Thoracic aorta (tissue), 2 donors: Measurements from ENCODE around the gene PHF2. TPM values are rescaled to one million over a fixed set of nuclear protein-coding genes. Genes with fewer than 3 reads are reported as not detected.

Experiments used
- ATAC-seq: fragments of 150-250 bp; one replicate; pipeline ENCODE4 v1.8.0; 2017; ENCODE audit warnings: low read depth; ENCODE audit not compliant: insufficient number of reproducible peaks, low FRiP score
- DNase-seq: peaks from one replicate; pipeline ENCODE4 v3.0.0-alpha.2; 2020; ENCODE audit warnings: low spot score
- H3K27ac ChIP-seq, 2 donors: fragments of 200-600 bp; sonication (generic); 1 replicate in 1 of 2; 2 replicates in 1 of 2; pipeline ENCODE4 v1.5.1; 2016; ENCODE audit warnings: mild to moderate bottlenecking in 2 of 2, moderate library complexity in 2 of 2
- H3K27me3 ChIP-seq: fragments of 200-600 bp; sonication (generic); replicated peaks from 2 replicates; pipeline ENCODE4 v1.6.0; 2016; ENCODE audit warnings: mild to moderate bottlenecking; ENCODE audit not compliant: insufficient read depth
- H3K36me3 ChIP-seq: fragments of 200-600 bp; sonication (generic); one replicate; pipeline ENCODE4 v1.5.1; 2016
- H3K4me1 ChIP-seq, 2 donors: fragments of 200-600 bp; sonication (generic); 1 replicate in 1 of 2; 2 replicates in 1 of 2; pipeline versions ENCODE4 v1.5.1 to v1.6.0; 2016; ENCODE audit warnings: low read depth in 2 of 2, mild to moderate bottlenecking in 1 of 2; ENCODE audit not compliant: control insufficient read depth in 1 of 2
- H3K4me3 ChIP-seq: fragments of 200-600 bp; sonication (generic); 2 replicates; pipeline ENCODE4 v1.5.1; 2016; ENCODE audit warnings: mild to moderate bottlenecking
- H3K9me3 ChIP-seq: fragments of 200-600 bp; sonication (generic); 2 replicates; pipeline ENCODE4 v1.5.1; 2016
- total RNA-seq, 2 donors: library from RNA; depleted of rRNA; stranded (reverse); fragments of >200 nt; gene quantifications; one replicate each; pipeline versions ENCODE4 v1.1.0 to v1.2.3, GENCODE V29; 2016
- TF ChIP-seq, protein P1 (sequence below): fragments of 200-600 bp; sonication (generic); IDR thresholded peaks from one replicate; pipeline ENCODE4 v1.5.1; 2019; ENCODE audit warnings: antibody characterized with exemption

PHF2 gene
- total RNA-seq, 2 donors from 2014 or later: 29.9 to 36.6 TPM

GRCh38 chr9:93655621-93656425, 79.4 kb downstream of the PHF2 start:
- DNase-seq (no peak), ATAC-seq (no peak)
- TF ChIP-seq, protein P1, sequence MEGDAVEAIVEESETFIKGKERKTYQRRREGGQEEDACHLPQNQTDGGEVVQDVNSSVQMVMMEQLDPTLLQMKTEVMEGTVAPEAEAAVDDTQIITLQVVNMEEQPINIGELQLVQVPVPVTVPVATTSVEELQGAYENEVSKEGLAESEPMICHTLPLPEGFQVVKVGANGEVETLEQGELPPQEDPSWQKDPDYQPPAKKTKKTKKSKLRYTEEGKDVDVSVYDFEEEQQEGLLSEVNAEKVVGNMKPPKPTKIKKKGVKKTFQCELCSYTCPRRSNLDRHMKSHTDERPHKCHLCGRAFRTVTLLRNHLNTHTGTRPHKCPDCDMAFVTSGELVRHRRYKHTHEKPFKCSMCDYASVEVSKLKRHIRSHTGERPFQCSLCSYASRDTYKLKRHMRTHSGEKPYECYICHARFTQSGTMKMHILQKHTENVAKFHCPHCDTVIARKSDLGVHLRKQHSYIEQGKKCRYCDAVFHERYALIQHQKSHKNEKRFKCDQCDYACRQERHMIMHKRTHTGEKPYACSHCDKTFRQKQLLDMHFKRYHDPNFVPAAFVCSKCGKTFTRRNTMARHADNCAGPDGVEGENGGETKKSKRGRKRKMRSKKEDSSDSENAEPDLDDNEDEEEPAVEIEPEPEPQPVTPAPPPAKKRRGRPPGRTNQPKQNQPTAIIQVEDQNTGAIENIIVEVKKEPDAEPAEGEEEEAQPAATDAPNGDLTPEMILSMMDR: no peak
- Histone ChIP-seq H3K36me3 (peaks cover 68% of the 10 kb centered on the region), H3K4me1 (no peaks in the 10 kb centered on the region), H3K4me3 (no peak overlapping the region), H3K27me3 (no peaks in the 10 kb centered on the region), H3K27ac (no peak overlapping the region), H3K9me3 (no peaks in the 10 kb centered on the region)

DNA sequence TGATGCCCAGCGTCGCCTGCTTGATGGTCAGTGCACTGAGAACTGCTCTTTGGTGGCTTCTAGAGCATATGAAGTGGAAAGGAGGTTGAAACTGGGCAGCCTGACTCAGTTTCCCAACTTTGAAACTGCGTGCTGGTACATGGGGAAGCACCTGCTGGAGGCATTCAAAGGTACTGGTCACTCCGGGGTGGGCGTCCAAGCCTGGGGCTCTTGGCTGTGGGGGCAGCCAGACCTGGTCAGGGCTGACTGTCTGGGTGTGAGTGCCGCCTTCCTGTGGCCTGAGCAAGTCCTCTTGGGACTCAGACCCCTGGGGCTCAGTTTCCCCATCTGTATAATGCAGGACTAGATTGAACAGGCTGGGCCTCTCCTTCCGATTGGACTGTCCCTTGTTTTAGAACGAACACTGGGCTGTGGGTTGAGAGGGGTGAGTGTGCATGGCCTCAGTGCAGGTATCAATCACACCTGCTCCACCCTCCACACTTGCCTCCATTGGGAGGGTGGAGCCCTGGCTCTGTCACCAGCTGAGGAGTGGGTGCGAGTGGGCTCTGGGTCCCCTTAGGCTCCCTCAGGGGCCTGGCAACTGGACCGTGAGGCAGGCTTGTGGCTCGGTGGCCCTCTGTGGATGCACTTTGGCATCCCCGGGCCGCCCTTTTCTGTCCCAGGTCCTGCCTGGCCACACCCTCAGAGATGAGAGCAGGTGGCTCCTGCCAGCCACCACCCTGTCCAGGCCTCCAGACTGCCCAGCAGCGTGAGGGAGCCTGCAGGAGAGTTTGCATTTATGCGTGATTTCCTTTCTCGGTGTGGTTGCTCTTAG, 80.2 kb downstream of the PHF2 start:
- H3K4me3 ChIP-seq: no peak overlapping the region
- peaks cover 65% of the 10 kb centered on the region for H3K36me3 ChIP-seq
- no peaks in the 10 kb centered on the region for H3K4me1 ChIP-seq
- DNase-seq (no peak), ATAC-seq (no peak)
- no peak overlapping the region for H3K27ac ChIP-seq
- TF ChIP-seq, protein P1: no peak
- H3K27me3 ChIP-seq: no peaks in the 10 kb centered on the region
- no peaks in the 10 kb centered on the region for H3K9me3 ChIP-seq

DNA sequence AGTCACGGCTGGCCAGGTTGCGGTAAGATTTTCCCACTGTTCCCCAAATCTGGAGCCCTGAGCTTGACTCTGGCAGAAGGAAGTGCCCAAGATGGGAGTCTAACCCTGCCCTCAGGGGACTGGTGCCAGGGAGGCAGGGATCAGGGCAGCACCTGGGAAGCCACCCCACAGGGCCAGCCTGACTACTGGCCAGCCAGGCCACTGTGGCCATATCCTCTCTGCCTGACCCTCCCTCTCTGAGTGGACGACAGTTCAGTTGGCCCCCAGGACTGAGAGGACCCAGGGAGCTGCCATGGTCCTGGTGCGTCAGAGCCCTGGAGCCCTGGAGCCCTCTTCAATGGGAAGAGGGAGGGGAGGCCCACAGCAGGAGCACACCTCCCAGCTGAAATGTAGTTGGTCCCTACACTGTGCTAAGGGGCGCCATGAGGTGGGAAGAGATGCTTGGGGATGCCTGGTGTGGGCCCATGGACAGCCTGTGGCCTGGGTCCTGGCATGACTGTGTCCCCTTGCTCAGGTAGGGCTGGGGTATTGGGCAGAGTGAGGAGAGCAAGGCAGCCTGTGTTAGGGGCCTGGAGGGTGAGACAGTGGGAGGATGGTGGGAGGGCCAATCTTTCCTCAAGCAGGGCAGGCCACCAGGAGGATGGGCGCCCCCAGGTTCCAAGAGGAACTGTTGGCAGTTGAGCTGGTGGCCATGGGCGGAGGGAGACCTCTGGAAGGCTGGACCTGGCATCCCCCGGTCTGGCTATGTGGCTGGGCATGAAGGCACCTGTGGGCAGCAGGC, 81.1 kb downstream of the PHF2 start:
- Histone ChIP-seq H3K4me1 (no peaks in the 10 kb centered on the region), H3K27ac (no peak overlapping the region), H3K9me3 (no peaks in the 10 kb centered on the region), H3K36me3 (peaks cover 64% of the 10 kb centered on the region), H3K4me3 (no peak overlapping the region), H3K27me3 (no peaks in the 10 kb centered on the region)
- no peak for ATAC-seq
- no peak for DNase-seq
- TF ChIP-seq, protein P1: no peak

DNA sequence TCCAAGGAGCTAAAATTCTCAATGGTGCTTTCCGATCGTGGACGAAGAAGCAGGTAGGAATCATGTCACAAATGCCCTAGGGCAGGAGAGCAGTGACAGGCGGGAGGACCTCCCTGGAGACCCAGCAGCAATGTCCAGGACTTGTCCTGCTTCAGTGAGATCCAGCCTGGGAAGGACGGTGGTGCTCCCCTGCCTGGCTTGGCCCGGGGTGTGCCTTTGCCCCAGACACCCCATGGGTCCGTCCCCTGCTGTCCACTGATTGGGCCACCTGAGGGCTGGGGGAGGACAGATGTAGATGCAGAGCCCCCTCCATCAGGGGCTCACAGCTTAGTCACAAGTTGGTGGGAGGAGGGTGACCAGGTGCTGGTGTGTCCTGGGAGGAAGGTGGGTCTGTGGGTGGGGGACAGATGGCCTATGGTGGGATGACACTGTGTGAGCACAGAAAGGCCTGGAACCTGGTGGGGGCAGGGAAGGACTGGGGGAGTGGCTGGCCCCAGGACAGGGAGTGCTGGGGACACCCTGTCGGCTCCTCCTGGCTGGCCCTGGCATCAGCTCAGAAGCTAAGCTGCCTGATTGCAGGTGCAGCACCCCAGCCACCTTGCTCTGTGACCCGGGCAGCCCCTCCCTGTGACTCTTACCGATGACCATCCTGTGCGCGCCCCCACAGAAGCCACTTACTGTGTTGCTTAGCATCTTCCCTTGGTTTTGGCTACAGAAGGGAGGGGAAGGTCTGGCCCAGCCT, 82.0 kb downstream of the PHF2 start:
- Histone ChIP-seq H3K27me3 (no peaks in the 10 kb centered on the region), H3K4me3 (no peak overlapping the region), H3K4me1 (no peaks in the 10 kb centered on the region), H3K36me3 (peaks cover 60% of the 10 kb centered on the region), H3K9me3 (no peaks in the 10 kb centered on the region), H3K27ac (no peak overlapping the region)
- TF ChIP-seq, protein P1: no peak
- ATAC-seq (no peak), DNase-seq (no peak)
